ENCODE data around the gene NMNAT3. TPM values are rescaled to one million over a fixed set of nuclear protein-coding genes. Genes with fewer than 3 reads are reported as not detected.
A peak's percentile ranks its signal among the peaks of the same experiment; 100 is the strongest.

The NMNAT3 gene
- total RNA-seq (2021) (3.5 to 4.9 TPM (median 4.6 TPM) in 3 replicates), Bru-seq, nascent RNA (percentile 51 among the genes with signal in this experiment)
- long read RNA-seq, experiment 1, partial matches to known transcripts = 0 of 12 reads
- long read RNA-seq, experiment 1, other reads (novel, unspliced or antisense) = 9 of 12 reads
- long read RNA-seq, experiment 2, partial matches to known transcripts = 2 of 11 reads
- long read RNA-seq, experiment 2, other reads (novel, unspliced or antisense) = 4 of 11 reads
- long read RNA-seq, experiment 3, partial matches to known transcripts = 0 of 1 reads
- long read RNA-seq, experiment 3, other reads (novel, unspliced or antisense) = 1 of 1 reads

GRCh38 chr3:139677388-139678155 lies at the start of gene NMNAT3:
TSS of gene NMNAT3 (minus strand) at chr3:139677972. CDS start at chr3:139627724, 50,248 bp downstream.
- ATAC-seq (peak; percentile 97), DNase-seq (ENCODE audit: low spot score) (peak; percentile 95)
- Mint-ChIP-seq H3K27me3 (ENCODE audit: low read depth) (peaks cover 43% of the 10 kb centered on the region), H3K4me3 (peak within 1 kb of the TSS; percentile 69), H3K36me3 (no peaks in the 10 kb centered on the region), H3K27ac (no peak within 1 kb of the TSS), H3K4me1 (peaks cover 42% of the 10 kb centered on the region), H3K9me3 (no peaks in the 10 kb centered on the region)
- POLR2A ChIA-PET = no interaction called here
- CTCF ChIA-PET = interaction anchor here (0.8 to 1.1 kb wide), 5 partner anchors 41 to 324 kb away, joined by 3 to 5 read pairs (median 3); no protein-coding TSS in a partner anchor
- TF ChIP-seq AR (CRISPR knock-in tag; IDR thresholded peaks at IDR 0.05) (no peak), CREB1 (CRISPR knock-in tag; IDR thresholded peaks at IDR 0.05) (no peak), ZNF423 (CRISPR knock-in tag; IDR thresholded peaks at IDR 0.05) (peak; percentile 84), ELF4 (CRISPR knock-in tag; IDR thresholded peaks at IDR 0.05; ENCODE audit: low read depth) (no peak), FOXK1 (CRISPR knock-in tag; IDR thresholded peaks at IDR 0.05) (no peak), ZNF138 (CRISPR knock-in tag; conservative IDR thresholded peaks at IDR 0.05) (no peak), HMGA2 (CRISPR knock-in tag; IDR thresholded peaks at IDR 0.05) (no peak), ZBTB21 (CRISPR knock-in tag; IDR thresholded peaks at IDR 0.05; ENCODE audit: borderline replicate concordance) (no peak), ZNF121 (CRISPR knock-in tag; IDR thresholded peaks at IDR 0.05) (no peak), ZNF396 (CRISPR knock-in tag; IDR thresholded peaks at IDR 0.05; ENCODE audit: borderline replicate concordance) (no peak), TEAD1 (CRISPR knock-in tag; IDR thresholded peaks at IDR 0.05) (no peak), MLX (CRISPR knock-in tag; IDR thresholded peaks at IDR 0.05) (no peak), ZNF232 (CRISPR knock-in tag; IDR thresholded peaks at IDR 0.05) (no peak)
- TF ChIP-seq, protein P1, sequence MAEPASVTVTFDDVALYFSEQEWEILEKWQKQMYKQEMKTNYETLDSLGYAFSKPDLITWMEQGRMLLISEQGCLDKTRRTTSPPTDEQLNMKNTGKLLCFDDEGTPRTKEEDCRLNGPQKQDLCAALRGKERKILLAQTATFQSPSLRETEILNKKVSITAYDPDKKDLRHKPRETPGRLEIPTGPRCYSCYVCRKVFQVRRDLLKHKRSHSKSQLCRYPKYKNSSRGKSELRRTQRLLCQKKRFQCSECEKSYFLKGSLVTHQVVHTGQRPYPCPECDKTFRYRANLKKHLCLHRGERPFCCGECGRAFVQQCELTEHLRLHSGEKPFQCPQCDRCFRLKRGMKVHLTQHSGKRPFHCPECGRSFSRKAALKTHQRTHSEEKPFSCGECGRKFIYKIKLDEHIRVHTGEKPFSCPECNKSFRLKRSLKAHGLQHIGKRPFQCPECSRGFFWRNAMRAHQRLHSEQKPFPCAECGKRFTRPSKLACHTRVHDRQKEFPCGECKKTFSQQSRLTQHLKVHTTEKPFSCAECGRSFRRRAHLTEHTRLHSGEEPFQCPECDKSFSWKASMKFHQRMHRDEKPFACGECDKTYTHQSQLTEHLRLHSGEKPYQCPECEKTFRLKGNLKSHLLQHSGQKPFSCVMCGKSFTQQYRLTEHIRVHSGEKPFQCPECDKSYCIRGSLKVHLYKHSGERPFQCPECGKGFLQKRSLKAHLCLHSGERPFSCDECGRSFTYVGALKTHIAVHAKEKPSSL (CRISPR knock-in tag; conservative IDR thresholded peaks at IDR 0.05) = no peak
- TF ChIP-seq, protein P2, sequence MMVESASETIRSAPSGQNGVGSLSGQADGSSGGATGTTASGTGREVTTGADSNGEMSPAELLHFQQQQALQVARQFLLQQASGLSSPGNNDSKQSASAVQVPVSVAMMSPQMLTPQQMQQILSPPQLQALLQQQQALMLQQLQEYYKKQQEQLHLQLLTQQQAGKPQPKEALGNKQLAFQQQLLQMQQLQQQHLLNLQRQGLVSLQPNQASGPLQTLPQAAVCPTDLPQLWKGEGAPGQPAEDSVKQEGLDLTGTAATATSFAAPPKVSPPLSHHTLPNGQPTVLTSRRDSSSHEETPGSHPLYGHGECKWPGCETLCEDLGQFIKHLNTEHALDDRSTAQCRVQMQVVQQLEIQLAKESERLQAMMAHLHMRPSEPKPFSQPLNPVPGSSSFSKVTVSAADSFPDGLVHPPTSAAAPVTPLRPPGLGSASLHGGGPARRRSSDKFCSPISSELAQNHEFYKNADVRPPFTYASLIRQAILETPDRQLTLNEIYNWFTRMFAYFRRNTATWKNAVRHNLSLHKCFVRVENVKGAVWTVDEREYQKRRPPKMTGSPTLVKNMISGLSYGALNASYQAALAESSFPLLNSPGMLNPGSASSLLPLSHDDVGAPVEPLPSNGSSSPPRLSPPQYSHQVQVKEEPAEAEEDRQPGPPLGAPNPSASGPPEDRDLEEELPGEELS (CRISPR knock-in tag; IDR thresholded peaks at IDR 0.05) = no peak
- TF ChIP-seq, protein P3, sequence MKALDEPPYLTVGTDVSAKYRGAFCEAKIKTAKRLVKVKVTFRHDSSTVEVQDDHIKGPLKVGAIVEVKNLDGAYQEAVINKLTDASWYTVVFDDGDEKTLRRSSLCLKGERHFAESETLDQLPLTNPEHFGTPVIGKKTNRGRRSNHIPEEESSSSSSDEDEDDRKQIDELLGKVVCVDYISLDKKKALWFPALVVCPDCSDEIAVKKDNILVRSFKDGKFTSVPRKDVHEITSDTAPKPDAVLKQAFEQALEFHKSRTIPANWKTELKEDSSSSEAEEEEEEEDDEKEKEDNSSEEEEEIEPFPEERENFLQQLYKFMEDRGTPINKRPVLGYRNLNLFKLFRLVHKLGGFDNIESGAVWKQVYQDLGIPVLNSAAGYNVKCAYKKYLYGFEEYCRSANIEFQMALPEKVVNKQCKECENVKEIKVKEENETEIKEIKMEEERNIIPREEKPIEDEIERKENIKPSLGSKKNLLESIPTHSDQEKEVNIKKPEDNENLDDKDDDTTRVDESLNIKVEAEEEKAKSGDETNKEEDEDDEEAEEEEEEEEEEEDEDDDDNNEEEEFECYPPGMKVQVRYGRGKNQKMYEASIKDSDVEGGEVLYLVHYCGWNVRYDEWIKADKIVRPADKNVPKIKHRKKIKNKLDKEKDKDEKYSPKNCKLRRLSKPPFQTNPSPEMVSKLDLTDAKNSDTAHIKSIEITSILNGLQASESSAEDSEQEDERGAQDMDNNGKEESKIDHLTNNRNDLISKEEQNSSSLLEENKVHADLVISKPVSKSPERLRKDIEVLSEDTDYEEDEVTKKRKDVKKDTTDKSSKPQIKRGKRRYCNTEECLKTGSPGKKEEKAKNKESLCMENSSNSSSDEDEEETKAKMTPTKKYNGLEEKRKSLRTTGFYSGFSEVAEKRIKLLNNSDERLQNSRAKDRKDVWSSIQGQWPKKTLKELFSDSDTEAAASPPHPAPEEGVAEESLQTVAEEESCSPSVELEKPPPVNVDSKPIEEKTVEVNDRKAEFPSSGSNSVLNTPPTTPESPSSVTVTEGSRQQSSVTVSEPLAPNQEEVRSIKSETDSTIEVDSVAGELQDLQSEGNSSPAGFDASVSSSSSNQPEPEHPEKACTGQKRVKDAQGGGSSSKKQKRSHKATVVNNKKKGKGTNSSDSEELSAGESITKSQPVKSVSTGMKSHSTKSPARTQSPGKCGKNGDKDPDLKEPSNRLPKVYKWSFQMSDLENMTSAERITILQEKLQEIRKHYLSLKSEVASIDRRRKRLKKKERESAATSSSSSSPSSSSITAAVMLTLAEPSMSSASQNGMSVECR (CRISPR knock-in tag; IDR thresholded peaks at IDR 0.05; ENCODE audit: borderline replicate concordance) = peak; percentile 43; the same call in 1 of the 2 replicates
- TF ChIP-seq, protein P4, sequence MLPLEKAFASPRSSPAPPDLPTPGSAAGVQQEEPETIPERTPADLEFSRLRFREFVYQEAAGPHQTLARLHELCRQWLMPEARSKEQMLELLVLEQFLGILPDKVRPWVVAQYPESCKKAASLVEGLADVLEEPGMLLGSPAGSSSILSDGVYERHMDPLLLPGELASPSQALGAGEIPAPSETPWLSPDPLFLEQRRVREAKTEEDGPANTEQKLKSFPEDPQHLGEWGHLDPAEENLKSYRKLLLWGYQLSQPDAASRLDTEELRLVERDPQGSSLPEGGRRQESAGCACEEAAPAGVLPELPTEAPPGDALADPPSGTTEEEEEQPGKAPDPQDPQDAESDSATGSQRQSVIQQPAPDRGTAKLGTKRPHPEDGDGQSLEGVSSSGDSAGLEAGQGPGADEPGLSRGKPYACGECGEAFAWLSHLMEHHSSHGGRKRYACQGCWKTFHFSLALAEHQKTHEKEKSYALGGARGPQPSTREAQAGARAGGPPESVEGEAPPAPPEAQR (CRISPR knock-in tag; IDR thresholded peaks at IDR 0.05) = no peak
- TF ChIP-seq, protein P5, sequence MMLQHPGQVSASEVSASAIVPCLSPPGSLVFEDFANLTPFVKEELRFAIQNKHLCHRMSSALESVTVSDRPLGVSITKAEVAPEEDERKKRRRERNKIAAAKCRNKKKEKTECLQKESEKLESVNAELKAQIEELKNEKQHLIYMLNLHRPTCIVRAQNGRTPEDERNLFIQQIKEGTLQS (CRISPR knock-in tag; conservative IDR thresholded peaks at IDR 0.05) = no peak
- TF ChIP-seq, protein P6, sequence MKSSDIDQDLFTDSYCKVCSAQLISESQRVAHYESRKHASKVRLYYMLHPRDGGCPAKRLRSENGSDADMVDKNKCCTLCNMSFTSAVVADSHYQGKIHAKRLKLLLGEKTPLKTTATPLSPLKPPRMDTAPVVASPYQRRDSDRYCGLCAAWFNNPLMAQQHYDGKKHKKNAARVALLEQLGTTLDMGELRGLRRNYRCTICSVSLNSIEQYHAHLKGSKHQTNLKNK (CRISPR knock-in tag; IDR thresholded peaks at IDR 0.05) = no peak

All from WTC11 (cell line).